Prostate gland (tissue), 2 donors: Measurements from ENCODE around the gene CDH11. TPM values are rescaled to one million over a fixed set of nuclear protein-coding genes. Genes with fewer than 3 reads are reported as not detected.

ENCODE experiments used
- DNase-seq: peaks from one replicate; pipeline ENCODE4 v3.0.0-alpha.2; 2019; ENCODE audit warnings: low spot score
- H3K27ac ChIP-seq, 2 donors: fragments of 200-600 bp; sonication (generic); 2 replicates each; pipeline ENCODE4 v1.5.1; 2017 to 2019
- H3K27me3 ChIP-seq: fragments of 200-600 bp; sonication (generic); replicated peaks from 2 replicates; pipeline ENCODE4 v1.5.1; 2019; ENCODE audit not compliant: insufficient read depth
- H3K36me3 ChIP-seq, 2 donors: fragments of 200-600 bp; sonication (generic); 1 replicate in 1 of 2; 2 replicates in 1 of 2; pipeline versions ENCODE4 v1.5.1 to v1.8.1; 2017 to 2019
- H3K4me1 ChIP-seq: fragments of 200-600 bp; sonication (generic); replicated peaks from 2 replicates; pipeline ENCODE4 v1.5.1; 2019
- H3K4me3 ChIP-seq, 2 donors: fragments of 200-600 bp; sonication (generic); 2 replicates each; pipeline ENCODE4 v1.5.1; 2017 to 2019
- H3K9me3 ChIP-seq: fragments of 200-600 bp; sonication (generic); 2 replicates; pipeline ENCODE4 v1.5.1; 2017
- CTCF ChIP-seq, 4 experiments: fragments of 200-600 bp in 2 of 4; fragments of 450-650 bp in 2 of 4; sonication (generic) in 2 of 4; IDR thresholded peaks; 1 replicate in 3 of 4; 2 replicates in 1 of 4; pipeline ENCODE4 v1.5.1; 2016 to 2019; ENCODE audit warnings: antibody characterized with exemption in 4 of 4, mild to moderate bottlenecking in 2 of 4, moderate library complexity in 2 of 4
- POLR2A ChIP-seq: fragments of 450-650 bp; IDR thresholded peaks from one replicate; pipeline ENCODE4 v1.6.1; 2016; ENCODE audit warnings: antibody characterized with exemption, mild to moderate bottlenecking
- POLR2AphosphoS5 ChIP-seq: sonication (generic); formaldehyde crosslinking; IDR thresholded peaks from one replicate; pipeline ENCODE4 v1.6.1; 2017; ENCODE audit warnings: antibody characterized with exemption
- WGBS: methylation state at CpG from one replicate; pipeline ENCODE4 v1.1.5; 2018; 5-methylcytosine and 5-hydroxymethylcytosine counted together
- intact Hi-C: fragments of 100-400 bp; cut with DNase I; formaldehyde crosslinking; loops from one replicate; pipeline ENCODE4 v1.14.2; 2022
- total RNA-seq, 2 donors: library from RNA; depleted of rRNA; stranded (reverse); fragments of >200 nt; gene quantifications; one replicate each; pipeline ENCODE4 v1.1.0, GENCODE V29; 2016

The CDH11 gene
- total RNA-seq, 2 donors from 2014 or later, result 24.2 to 70.5 TPM

GRCh38 chr16:64952177-64952576, 169.7 kb downstream of the CDH11 start:
- Histone ChIP-seq H3K27me3 (no peaks in the 10 kb centered on the region), H3K4me1 (no peaks in the 10 kb centered on the region), H3K36me3 (no peaks in the 10 kb centered on the region), H3K9me3 (no peaks in the 10 kb centered on the region), H3K4me3 (no peak overlapping the region), H3K27ac (no peak overlapping the region)
- TF ChIP-seq CTCF (IDR thresholded peaks at IDR 0.05) (no peak), POLR2AphosphoS5 (no peak), POLR2A (no peak)
- intact Hi-C loops, result no loop called here
- no peak for DNase-seq

- Histone ChIP-seq H3K27me3 (no peaks in the 10 kb centered on the region), H3K9me3 (no peaks in the 10 kb centered on the region), H3K27ac (no peak overlapping the region), H3K4me1 (no peaks in the 10 kb centered on the region), H3K4me3 (no peak overlapping the region), H3K36me3 (no peaks in the 10 kb centered on the region)
- WGBS, result 91% methylated on average over 8 of the region's 8 CpGs
- intact Hi-C loops, result no loop called here
- DNase-seq, result no peak
- TF ChIP-seq POLR2AphosphoS5 (no peak), POLR2A (no peak), CTCF (IDR thresholded peaks at IDR 0.05) (no peak)
These were observed 170.7 kb downstream of the CDH11 start for GRCh38 chr16:64951193-64951592.

- intact Hi-C loops, result no loop called here
- TF ChIP-seq CTCF (IDR thresholded peaks at IDR 0.05), result no peak
- no peak for TF ChIP-seq POLR2AphosphoS5
- TF ChIP-seq POLR2A, result no peak
- no peaks in the 10 kb centered on the region for H3K27me3 ChIP-seq
- H3K9me3 ChIP-seq, result no peaks in the 10 kb centered on the region
- H3K27ac ChIP-seq, result no peak overlapping the region
- no peaks in the 10 kb centered on the region for H3K4me1 ChIP-seq
- H3K36me3 ChIP-seq, result no peaks in the 10 kb centered on the region
- no peak for DNase-seq
- WGBS, result 98% methylated on average over 25 of the region's 25 CpGs
- H3K4me3 ChIP-seq, result no peak overlapping the region
These were observed 171.1 kb downstream of the CDH11 start for GRCh38 chr16:64950731-64951130.

GRCh38 chr16:64950262-64950661, 171.6 kb downstream of the CDH11 start:
- Histone ChIP-seq H3K4me1 (no peaks in the 10 kb centered on the region), H3K4me3 (no peak overlapping the region), H3K27me3 (no peaks in the 10 kb centered on the region), H3K27ac (no peak overlapping the region), H3K36me3 (no peaks in the 10 kb centered on the region), H3K9me3 (no peaks in the 10 kb centered on the region)
- intact Hi-C loops, result no loop called here
- 90% methylated on average over 7 of the region's 7 CpGs for WGBS
- no peak for TF ChIP-seq POLR2AphosphoS5
- no peak for TF ChIP-seq CTCF (IDR thresholded peaks at IDR 0.05)
- TF ChIP-seq POLR2A, result no peak
- DNase-seq, result no peak

GRCh38 chr16:64948056-64948455, 173.8 kb downstream of the CDH11 start:
- TF ChIP-seq CTCF (IDR thresholded peaks at IDR 0.05), result no peak
- no peak for TF ChIP-seq POLR2A
- TF ChIP-seq POLR2AphosphoS5, result no peak
- WGBS, result 76% methylated on average over 1 of the region's 1 CpG
- H3K9me3 ChIP-seq, result no peaks in the 10 kb centered on the region
- no peak overlapping the region for H3K4me3 ChIP-seq
- no peaks in the 10 kb centered on the region for H3K4me1 ChIP-seq
- DNase-seq, result no peak
- no peaks in the 10 kb centered on the region for H3K27me3 ChIP-seq
- H3K27ac ChIP-seq, result no peak overlapping the region
- intact Hi-C loops, result no loop called here
- no peaks in the 10 kb centered on the region for H3K36me3 ChIP-seq
